Mucosa of descending colon (tissue), 3 donors: ENCODE data around the gene MAGEA8. TPM values are rescaled to one million over a fixed set of nuclear protein-coding genes. Genes with fewer than 3 reads are reported as not detected.
"Not testable (repeated sequence)": the region's sequence is repeated elsewhere in the genome, so short reads cannot be mapped to it uniquely, and the experiment has no call there.

Experiments
- ATAC-seq: fragments of 200-7000 bp; cut with Tn5 transposase; one replicate; pipeline ENCODE4 v1.9.1; 2020; ENCODE audit warnings: mild to moderate bottlenecking, moderate library complexity
- DNase-seq, 3 donors: peaks; one replicate each; pipeline ENCODE4 v3.0.0-alpha.2; 2020
- H3K36me3 ChIP-seq: fragments of 200-600 bp; one replicate; pipeline ENCODE4 v1.8.0; 2021; ENCODE audit warnings: low read depth, mild to moderate bottlenecking
- H3K4me1 ChIP-seq: fragments of 200-600 bp; one replicate; pipeline ENCODE4 v1.8.0; 2021; ENCODE audit warnings: low read depth, mild to moderate bottlenecking
- H3K4me3 ChIP-seq: fragments of 200-600 bp; one replicate; pipeline ENCODE4 v1.8.0; 2021; ENCODE audit warnings: mild to moderate bottlenecking
- H3K9me3 ChIP-seq: fragments of 200-600 bp; one replicate; pipeline ENCODE4 v1.8.0; 2021; ENCODE audit warnings: mild to moderate bottlenecking
- intact Hi-C, 2 donors: fragments of 100-400 bp; cut with DNase I in 1 of 2; cut with micrococcal nuclease in 1 of 2; formaldehyde crosslinking; loops; one replicate each; pipeline versions ENCODE4 v1.11.0 to v1.11.1; 2022; cut with DNase I, micrococcal nuclease
- total RNA-seq, 3 donors: library from RNA; stranded (reverse); fragmentation: NEBNext Ultra II Directional in 2 of 3; extraction: Animal tissue kit (Norgen Biotek cat#: 25700) in 2 of 3; gene quantifications; one replicate each; pipeline versions ENCODE4 v1.2.1 to v1.2.4, GENCODE V29; 2021 to 2023
- donor health status: DM: no; HTN: no; CAD: no; lungs with moderate emphysema.
- donor health status: DM: no; HTN: no; CAD: no.
- donor health status: DM: no; HTN: yes; CAD: no.

The MAGEA8 gene
- total RNA-seq, 3 donors from 2014 or later: not detected

DNA sequence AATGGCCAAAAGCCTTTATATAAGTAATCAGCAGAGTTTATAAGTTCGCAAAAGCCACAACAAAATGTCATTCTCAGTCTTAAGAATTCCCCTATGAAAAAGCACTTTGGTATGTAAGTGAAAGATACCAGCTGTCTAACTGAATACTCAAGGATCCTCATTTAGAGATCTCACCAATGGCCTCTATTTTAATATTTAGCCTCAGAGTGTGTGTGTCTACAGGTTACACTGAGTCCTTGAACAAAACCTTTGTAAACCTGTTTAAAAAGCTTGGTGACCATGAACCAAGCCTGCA lies 46.9 kb downstream of the MAGEA8 start:
- H3K9me3 ChIP-seq, H3K4me3 ChIP-seq, H3K36me3 ChIP-seq, ATAC-seq, DNase-seq, H3K4me1 ChIP-seq, intact Hi-C loops: not testable (repeated sequence)

DNA sequence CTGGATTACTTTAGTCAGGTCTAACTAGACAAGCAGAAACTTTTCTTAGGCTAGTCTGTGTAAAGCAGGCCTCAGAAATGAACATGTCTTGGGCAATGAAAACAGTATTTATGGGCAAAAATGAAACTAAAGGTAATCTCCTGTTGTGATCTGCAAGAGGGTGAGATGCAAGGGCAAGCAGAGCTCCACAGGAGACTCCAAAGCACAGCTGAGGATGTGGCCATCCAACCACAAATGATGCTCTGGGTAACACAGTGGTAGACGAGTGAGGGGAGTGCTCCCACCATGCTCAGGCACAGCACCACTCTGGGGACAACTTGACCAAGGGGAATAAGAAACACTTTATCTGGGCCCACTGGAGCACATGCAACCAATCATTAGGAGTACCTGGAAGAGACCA lies 47.7 kb downstream of the MAGEA8 start:
- H3K36me3 ChIP-seq, DNase-seq, ATAC-seq, intact Hi-C loops, H3K9me3 ChIP-seq, H3K4me3 ChIP-seq, H3K4me1 ChIP-seq: not testable (repeated sequence)

- H3K4me3 ChIP-seq, H3K9me3 ChIP-seq, H3K36me3 ChIP-seq, ATAC-seq, DNase-seq, intact Hi-C loops, H3K4me1 ChIP-seq: not testable (repeated sequence)
These were observed 48.4 kb downstream of the MAGEA8 start, which contains the start of gene HSFX4 for GRCh38 chrX:149929400-149929799. HSFX4 (plus strand) TSS chrX:149929573; CDS start chrX:149929645, 72 bp downstream.

GRCh38 chrX:149931355-149931754 lies 50.4 kb downstream of the MAGEA8 start:
- not testable (repeated sequence) for H3K4me1 ChIP-seq

GRCh38 chrX:149932150-149932549 lies 51.2 kb downstream of the MAGEA8 start:
- H3K36me3 ChIP-seq, intact Hi-C loops, DNase-seq, H3K9me3 ChIP-seq, H3K4me1 ChIP-seq, H3K4me3 ChIP-seq: not testable (repeated sequence)
- peak; percentile 79 for ATAC-seq

More at GRCh38 chrX:149931355-149931754, 50.4 kb downstream of the MAGEA8 start:
- intact Hi-C loops, H3K9me3 ChIP-seq, DNase-seq, H3K4me3 ChIP-seq, ATAC-seq, H3K36me3 ChIP-seq: not testable (repeated sequence)

DNA sequence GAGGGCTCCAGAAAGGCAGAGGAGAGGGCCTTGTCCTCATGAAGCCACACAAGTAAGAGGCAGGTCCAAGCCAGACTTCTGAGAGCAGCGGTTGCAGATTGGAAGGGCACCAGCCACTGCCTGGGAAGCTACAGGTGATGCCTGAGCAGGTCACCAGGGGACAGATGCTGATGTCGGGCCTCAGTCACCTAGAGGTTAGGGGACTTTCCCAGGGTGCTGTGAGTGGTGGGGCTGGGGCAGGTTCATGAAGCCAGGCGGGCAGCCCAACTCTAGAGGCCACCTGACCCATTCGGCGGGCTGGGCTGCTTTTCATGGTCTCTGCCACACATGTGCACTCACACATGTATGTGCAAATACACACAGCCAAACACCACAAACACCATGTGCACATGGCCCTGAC lies 52.0 kb downstream of the MAGEA8 start:
- DNase-seq, intact Hi-C loops, H3K4me1 ChIP-seq, ATAC-seq, H3K9me3 ChIP-seq, H3K36me3 ChIP-seq, H3K4me3 ChIP-seq: not testable (repeated sequence)

DNA sequence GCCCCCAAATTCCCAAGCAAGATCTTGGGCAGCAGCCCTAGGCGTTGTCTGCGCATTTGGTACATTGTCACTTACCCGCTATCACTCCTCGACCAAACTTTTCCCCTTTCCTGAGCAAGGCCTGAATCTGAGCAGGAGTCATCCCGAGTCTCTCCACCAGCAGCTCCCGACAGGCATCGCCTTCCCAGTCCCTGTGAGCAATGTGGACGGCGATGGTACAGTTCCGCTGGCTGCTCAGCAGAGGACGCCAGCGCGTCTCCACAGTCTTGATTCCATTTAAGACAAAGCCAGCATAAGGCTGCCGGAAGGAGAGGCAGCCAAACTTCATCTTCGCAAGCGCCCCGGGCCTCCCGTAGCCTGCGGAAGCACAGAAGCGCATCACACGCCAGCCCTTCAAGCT lies 52.6 kb downstream of the MAGEA8 start:
- intact Hi-C loops, DNase-seq, ATAC-seq, H3K9me3 ChIP-seq, H3K4me1 ChIP-seq, H3K4me3 ChIP-seq, H3K36me3 ChIP-seq: not testable (repeated sequence)

Other genes with a start within 250 kb of the MAGEA8 start
- 10 to 100 TPM; 14.1 to 26.3 (median 20.4) TPM for gene TMEM185A, start 249.4 kb upstream of the MAGEA8 start, total RNA-seq
- not detected for gene MAGEA11, start 169.1 kb upstream of the MAGEA8 start, total RNA-seq
- 1 to 10 TPM; 1.3 to 2.2 (median 1.8) TPM for gene HSFX1, start 107.1 kb upstream of the MAGEA8 start, total RNA-seq
- not detected for gene MAGEA9, start 99.3 kb upstream of the MAGEA8 start, total RNA-seq
- gene HSFX4, start 48.4 kb downstream of the MAGEA8 start, total RNA-seq: not detected
- 10 to 100 TPM; 30.9 to 34.9 (median 34.1) TPM for gene EOLA2, start 57.3 kb downstream of the MAGEA8 start, total RNA-seq